ENCODE measurements around the gene HBB.

Gene HBB

GRCh38 chr11:5226732-5227310, at the start of gene HBB:
HBB (minus strand) TSS chr11:5227071; CDS start chr11:5227021, 50 bp downstream.
- DNase-seq (ENCODE audit: extremely low read depth, low read depth): no peak
- TF ChIP-seq, protein P1, sequence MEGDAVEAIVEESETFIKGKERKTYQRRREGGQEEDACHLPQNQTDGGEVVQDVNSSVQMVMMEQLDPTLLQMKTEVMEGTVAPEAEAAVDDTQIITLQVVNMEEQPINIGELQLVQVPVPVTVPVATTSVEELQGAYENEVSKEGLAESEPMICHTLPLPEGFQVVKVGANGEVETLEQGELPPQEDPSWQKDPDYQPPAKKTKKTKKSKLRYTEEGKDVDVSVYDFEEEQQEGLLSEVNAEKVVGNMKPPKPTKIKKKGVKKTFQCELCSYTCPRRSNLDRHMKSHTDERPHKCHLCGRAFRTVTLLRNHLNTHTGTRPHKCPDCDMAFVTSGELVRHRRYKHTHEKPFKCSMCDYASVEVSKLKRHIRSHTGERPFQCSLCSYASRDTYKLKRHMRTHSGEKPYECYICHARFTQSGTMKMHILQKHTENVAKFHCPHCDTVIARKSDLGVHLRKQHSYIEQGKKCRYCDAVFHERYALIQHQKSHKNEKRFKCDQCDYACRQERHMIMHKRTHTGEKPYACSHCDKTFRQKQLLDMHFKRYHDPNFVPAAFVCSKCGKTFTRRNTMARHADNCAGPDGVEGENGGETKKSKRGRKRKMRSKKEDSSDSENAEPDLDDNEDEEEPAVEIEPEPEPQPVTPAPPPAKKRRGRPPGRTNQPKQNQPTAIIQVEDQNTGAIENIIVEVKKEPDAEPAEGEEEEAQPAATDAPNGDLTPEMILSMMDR (IDR thresholded peaks at IDR 0.05; ENCODE audit: low read depth, low read length): no peak

DNA sequence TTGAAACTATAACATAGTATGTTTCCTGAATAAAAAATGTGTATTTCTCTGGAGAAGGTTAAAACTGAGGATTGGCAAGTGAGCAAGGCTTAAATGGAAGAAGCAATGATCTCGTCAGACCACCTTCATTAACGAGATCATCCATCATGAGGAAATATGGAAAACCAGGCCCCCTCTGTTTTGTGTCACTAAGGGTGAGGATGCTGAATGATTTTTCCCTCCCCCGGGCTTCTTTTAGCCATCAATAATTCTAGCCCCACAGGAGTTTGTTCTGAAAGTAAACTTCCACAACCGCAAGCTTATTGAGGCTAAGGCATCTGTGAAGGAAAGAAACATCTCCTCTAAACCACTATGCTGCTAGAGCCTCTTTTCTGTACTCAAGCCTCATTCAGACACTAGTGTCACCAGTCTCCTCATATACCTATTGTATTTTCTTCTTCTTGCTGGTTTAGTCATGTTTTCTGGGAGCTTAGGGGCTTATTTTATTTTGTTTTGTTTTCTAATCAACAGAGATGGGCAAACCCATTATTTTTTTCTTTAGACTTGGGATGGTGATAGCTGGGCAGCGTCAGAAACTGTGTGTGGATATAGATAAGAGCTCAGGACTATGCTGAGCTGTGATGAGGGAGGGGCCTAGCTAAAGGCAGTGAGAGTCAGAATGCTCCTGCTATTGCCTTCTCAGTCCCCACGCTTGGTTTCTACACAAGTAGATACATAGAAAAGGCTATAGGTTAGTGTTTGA, 48.7 kb upstream of the HBB start:
- TF ChIP-seq, protein P1 (IDR thresholded peaks at IDR 0.05; ENCODE audit: low read depth, low read length): no peak
- DNase-seq (ENCODE audit: extremely low read depth, low read depth): no peak

- no peak for DNase-seq (ENCODE audit: extremely low read depth, low read depth)
Measured at GRCh38 chr11:5274395-5274794, 47.5 kb upstream of the HBB start.

DNA sequence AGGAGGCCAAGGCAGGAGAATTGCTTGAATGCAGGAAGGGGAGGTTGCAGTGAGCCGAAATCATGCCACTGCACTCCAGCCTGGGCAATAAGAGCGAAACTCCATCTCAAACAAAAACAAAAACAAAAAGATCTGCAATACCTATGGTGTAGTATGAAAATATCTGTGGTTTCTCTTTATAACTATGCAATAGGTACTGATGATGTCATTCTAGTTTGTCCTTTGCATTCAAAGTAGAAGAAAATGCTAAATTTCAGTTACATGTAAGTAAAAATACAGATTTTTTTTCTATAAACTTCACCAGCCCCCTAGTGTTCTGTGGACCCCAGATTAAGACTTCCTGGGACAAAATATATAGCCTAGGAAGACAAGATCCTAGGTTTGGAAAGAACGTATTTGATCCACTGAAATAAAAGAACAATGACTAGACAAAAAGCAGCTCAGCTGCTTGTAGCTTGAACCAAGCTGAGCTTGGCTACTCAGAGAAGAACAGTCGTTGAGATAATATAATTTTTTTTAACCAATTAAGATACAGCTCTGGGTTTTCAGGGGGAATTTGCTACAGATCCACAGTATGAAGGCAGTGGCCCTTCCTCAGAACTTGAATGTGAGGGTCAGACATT, 45.6 kb upstream of the HBB start:
- no peak for DNase-seq (ENCODE audit: extremely low read depth, low read depth)
- TF ChIP-seq, protein P1 (IDR thresholded peaks at IDR 0.05; ENCODE audit: low read depth, low read length): no peak

More at GRCh38 chr11:5274395-5274794, 47.5 kb upstream of the HBB start:
- TF ChIP-seq, protein P1 (IDR thresholded peaks at IDR 0.05; ENCODE audit: low read depth, low read length): no peak

DNA sequence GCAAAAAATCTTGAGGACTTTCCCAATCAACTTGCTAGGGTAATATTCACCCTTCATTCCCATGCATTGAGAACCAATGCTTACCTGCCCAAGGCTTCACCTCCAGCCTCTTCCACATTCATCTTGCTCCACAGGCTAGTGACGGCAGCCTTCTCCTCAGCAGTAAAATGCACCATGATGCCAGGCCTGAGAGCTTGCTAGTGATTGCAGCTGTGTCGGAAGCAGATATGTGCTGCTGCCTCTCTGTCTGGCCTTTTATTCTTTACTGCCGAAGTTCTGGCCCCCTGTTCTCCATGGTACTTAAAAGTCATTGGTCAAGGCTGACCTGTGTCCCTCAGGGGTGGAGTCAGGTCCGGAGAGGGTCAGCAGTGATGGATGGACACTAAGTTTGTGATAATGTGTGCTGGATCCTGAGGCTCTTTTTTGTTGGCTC, 42.9 kb upstream of the HBB start, which contains the start of gene HBE1:
HBE1 (minus strand) TSS at position 231 of the 433 bp plus-strand sequence; CDS start at position 176, 55 bp downstream.
- no peak for DNase-seq (ENCODE audit: extremely low read depth, low read depth)
- TF ChIP-seq, protein P1 (IDR thresholded peaks at IDR 0.05; ENCODE audit: low read depth, low read length): no peak

- no peak for DNase-seq (ENCODE audit: extremely low read depth, low read depth)
Measured at GRCh38 chr11:5267033-5267563, 40.2 kb upstream of the HBB start.

More at GRCh38 chr11:5267033-5267563, 40.2 kb upstream of the HBB start:
- TF ChIP-seq, protein P1 (IDR thresholded peaks at IDR 0.05; ENCODE audit: low read depth, low read length): no peak
